ENCODE results near the gene CALY.

The CALY gene

DNA sequence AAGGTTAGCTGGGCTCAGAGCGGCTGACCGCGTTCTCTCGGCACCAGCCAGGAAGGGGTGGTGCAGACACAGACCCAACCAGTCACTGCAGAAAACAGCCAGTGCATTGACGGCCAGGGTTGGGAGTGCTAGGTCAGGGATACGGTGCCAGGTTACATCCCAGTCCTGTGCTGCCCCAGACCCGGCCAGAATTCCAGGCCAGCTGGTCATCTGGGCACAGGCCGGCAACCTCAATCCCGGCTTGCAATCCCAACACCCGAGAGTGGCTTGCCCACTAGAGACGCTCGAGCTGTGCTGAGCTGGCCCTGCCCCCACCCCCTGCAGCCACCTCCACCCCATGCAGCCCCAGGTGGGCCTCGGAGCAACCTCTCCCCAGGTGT, 14.2 kb upstream of the CALY start:
- DNase-seq, result no peak

DNA sequence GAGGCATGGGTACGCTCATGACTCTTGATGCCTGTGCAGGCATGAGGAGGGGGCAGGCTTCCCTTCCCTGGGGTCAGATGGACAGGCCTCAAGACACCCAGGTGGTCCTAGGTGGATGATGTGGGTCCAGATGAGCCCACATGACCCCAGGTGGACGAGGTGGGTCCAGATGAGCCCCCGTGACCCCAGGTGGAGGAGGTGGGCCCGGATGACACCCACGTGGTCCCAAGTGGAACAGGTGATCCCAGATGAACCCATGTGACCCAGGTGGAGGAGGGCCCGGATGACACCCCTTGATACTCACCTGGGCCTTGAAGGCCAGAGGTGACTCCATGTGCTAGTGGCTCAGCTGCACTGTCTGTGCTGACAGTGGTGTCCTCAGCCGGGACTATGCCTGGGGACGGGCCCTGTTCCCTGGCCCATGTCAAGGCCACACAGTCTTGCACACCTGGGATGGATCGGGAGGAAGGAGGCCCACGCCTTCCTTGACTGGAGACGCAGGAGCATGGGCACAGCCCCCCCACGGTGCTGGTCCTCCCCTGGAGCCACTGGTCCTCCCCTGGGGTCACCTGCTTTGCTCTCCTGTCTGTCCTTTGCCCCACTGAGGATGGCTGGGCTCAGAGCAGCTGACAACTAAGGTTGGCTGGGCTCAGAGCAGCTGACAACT, 13.7 kb upstream of the CALY start:
- no peak for DNase-seq

DNA sequence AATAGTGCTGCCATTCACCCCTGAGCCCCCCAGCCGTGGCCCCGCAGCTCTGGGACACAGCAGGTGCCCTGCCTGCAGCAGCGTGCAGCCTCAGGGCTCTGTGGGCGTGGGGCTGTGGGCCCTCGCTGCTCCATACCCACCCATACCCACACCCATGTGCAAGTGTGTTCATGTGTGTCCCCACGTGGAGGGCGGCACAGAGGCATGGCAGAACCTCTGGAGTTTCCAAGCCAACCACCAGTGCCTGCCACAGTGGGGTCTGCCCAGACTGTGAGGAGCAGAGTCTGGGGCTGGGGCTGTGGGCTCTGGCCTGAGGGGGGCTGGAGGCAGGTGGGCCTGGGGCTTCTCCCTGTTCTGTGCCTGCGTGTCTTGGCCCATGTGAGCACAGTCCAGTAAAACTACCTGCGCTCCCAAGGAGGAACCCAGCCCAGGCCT, 12.9 kb upstream of the CALY start:
- DNase-seq, result no peak

DNA sequence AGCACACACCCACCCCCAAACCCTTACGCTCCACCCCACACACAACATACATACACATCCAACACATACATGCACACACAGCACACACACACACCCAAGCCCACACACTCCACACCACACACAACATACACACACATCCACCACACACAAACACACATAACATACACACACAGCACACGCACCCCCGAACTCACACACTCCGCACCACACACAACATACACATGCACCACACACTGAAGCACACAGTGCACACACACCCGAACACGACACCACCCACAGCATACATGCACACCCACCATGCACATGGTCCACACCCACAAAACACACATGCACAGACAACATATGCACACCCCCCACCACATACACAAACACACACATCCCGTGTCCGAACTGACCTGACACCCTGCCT, 12.5 kb upstream of the CALY start:
- no peak for DNase-seq

DNA sequence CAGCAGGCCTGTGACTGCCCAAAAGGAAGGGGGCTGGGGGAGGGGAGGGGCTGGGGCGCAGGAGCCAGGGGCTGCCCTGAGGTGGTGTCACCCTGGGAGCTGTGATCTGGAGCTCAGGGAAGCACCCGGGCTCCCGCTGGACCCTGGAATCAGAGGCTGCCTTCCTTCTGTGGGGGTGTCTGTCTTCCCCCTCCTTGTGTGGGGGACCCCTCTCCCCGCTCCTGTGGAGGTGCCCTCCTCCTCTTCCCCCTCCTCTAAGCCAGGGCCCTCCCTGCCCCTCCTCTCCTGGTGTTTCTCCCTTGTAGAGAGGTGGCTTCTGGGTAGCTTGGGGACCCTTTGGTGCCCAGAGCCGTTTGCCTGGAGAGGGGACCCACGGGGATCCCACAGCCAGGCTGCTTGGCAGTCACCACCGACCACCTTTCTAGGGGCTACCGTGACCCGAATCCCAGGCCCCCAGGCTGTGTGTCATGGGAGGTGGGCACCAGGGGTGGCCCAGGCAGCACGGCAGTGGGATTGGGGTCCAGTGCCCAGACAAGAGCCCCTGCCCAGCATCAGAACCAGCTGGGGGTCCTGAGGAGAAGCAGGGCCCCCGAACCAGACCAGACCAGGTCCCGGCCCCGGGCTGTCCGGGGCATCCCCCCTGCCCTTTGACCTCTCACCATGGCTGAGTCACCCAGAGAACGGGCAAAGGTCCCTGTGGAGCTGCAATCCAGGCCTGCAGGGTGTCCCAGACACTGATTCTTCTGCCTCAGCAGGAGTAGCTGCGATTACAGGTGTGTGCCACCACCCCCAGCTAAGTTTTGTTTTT, 11.2 kb upstream of the CALY start:
- DNase-seq, result no peak

DNA sequence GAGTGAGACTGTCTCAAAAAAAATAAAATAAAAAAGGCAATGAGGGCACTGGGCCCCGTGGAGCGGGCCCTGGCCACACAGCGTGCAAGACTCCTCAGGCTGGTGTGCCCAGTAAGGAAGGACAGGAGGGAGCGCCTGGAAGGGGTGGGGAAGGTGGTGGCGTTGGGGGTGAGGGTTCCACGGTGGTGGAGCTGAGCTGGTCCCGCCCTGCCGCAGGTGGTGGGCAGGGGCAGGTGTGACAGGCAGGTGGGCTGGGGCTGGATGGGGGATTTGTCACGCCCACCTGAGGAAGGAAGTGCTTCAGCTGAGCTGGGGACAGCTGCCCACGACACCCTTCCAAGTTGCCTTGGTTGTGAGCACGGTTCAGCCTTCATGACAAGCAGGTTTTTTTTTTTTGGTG, 9.7 kb upstream of the CALY start:
- DNase-seq, result no peak

DNA sequence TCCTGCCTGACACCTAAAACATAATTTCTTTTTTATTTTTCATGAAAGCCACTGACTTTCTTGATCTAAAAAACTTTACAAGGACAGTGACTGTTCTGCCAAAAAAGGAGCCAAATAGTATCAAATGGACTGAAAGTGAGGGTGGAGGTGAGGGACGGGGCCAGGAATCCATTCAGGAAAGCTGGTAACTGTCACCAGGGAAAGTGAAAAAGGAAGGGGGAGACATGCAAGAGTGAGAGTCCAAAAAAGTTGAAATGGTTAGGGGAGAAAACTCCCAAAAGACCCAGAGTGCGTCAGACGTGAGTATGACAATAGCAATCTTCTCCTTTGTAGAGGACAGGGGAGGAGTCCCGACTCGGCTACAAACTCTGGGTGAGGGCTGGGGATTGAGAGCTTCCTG, 7.5 kb upstream of the CALY start:
- no peak for DNase-seq

DNA sequence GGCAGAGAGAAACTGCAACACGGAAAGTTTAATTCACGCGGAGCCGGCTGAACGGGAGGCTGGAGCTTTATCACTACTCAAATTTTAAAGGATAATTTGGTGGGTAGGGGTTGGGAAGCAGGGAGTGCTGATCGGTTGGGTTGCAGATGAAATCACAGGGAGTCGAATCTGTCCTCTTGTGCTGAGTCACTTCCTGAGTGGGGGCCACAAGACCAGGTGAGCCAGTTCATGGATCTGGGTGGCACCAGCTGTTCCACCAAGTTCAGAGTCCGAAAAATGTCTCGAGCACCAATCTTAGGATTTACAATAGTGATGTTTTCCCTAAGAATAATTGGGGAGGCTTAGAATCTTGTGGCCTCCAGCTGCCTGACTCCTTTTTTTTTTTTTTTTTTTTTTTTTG, 6.9 kb upstream of the CALY start:
- DNase-seq, result no peak

DNA sequence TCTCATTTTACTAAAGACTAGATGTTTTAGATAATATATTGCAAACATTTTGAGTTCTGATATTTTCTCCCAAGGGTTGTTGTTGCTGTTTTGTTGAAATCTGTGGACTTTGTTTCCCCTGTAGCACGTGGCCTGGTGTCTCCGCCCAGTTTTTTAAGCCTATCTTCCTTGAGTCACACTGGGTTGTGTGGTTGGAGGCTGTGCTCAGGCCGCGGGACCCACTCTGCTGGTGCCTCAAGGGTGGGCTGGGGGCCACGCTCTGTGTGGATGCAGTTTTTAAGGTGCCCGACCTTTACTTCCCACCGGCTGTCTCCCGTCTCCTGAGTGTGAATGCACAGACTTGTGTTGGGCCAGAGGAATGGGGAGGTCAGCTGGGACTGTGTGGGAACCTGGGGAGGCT, 6.2 kb upstream of the CALY start:
- DNase-seq, result no peak

DNA sequence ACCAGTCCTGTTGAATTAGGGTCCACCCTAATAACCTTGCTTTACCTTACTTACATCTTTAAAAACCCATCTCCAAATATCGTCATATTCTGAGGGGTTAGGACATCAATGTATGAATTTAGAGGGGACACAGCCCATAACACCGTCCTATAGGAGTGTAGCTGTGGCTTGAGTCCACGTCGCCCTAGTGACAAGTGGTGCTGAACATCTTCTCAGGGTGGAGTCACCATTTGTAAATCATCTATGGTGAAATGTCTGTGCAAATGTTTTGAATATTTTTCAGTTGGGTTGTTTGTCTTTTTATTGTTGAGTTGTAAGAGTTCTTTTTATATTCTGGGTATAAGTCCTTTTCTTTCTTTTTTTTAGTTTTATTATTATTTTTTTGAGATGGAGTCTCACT, 5.3 kb upstream of the CALY start:
- DNase-seq, result no peak

DNA sequence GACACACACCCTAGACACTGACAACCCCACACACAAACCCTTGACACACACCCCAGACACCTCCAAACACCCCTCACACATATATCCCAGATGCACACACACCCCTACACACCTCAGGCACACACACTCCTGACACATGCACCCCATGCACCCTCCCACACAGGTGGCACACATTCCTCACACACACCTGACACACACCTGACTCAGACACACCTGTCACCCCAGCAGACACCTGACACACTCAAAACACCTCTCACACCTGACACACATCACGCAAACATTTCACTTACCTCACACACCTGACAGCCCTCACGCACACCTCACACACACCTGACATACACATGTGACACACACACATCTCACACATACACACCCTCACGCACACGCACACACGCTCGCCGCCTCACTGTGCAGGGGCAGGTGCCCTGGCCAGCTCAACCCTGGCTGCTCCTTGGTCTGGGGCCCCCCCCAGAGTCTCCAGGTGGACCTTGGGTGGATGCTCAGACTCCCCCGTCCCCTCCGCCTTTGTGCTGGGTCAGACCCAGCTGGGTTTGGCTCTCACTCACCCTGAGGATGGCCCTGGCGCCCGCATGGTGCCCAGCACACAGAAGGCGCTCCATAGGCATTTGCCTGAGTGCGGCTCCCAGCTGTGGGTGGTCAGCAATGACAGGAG, 3.1 kb upstream of the CALY start:
- no peak for DNase-seq

DNA sequence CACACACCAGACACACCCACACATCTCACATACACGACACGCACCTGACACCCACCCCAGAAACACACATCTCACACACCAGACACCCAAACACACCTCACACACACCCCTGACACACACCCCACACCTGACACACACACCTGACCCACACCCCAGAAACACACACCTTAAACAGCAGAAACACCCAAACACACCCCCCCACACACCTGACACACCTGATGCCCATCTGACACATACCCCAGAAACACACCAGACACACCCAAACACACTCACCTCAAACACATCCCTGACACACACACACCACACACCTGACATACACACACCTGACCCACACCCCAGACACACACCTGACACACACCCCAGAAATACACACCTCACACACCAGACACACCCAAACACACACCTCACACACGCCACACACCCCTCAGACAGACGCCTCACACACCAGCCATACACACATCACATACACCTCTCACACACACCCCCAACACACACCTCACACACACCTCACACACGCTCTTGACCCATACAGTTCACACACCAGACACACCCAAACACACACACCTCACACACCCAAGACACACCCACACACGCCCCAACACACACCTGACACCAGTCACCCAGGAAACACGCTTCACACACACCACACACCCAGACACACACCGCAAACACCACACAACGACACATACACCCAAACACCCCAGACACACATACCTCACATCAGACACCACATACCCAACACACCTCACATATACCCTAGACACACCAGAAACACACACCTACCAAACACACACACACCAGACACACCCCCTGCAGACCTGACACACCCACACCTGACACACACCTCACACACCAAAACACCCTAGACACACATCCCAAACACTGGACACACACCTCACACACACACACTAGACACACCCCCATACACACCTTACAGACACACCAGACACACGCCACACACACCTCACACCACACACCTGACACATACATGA, 1.7 kb upstream of the CALY start:
- no peak for DNase-seq

DNA sequence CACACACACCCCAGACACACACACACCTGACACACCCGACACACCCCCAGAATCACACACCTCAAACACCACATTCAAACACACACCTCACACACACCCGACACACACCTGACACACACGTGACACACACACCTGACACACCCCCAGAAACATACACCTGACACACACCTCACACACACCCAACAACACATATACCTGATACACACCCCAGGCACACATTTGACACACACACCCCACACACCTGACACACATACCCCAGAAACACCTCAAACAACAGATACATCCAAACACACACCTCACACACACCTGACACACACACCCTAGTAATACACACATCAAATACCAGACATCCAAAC, 652 bp upstream of the CALY start:
- no peak for DNase-seq

DNA sequence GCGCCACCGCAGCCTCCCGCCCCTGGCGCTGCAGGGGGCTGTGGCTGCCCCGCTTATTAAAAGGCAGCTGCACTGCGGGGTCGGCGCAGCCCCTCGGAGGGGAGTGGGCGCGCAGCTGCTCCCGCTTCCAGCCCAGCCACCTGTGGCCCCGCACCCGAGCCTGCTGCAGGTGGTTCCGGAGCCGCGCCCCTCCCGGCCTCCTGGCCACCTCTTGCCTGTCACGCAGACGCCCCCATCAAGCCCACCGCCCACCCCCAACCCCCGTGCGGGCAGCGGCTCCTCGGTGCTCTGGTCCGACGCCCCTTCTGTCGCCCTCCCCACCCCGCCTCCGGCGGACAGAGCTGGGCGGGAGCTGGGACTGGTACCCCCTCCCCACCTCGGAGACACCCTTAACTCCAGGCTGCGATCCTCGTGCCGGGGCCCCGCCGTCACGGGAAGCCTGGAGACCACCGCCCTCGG, 549 bp downstream of the CALY start:
- no peak for DNase-seq

DNA sequence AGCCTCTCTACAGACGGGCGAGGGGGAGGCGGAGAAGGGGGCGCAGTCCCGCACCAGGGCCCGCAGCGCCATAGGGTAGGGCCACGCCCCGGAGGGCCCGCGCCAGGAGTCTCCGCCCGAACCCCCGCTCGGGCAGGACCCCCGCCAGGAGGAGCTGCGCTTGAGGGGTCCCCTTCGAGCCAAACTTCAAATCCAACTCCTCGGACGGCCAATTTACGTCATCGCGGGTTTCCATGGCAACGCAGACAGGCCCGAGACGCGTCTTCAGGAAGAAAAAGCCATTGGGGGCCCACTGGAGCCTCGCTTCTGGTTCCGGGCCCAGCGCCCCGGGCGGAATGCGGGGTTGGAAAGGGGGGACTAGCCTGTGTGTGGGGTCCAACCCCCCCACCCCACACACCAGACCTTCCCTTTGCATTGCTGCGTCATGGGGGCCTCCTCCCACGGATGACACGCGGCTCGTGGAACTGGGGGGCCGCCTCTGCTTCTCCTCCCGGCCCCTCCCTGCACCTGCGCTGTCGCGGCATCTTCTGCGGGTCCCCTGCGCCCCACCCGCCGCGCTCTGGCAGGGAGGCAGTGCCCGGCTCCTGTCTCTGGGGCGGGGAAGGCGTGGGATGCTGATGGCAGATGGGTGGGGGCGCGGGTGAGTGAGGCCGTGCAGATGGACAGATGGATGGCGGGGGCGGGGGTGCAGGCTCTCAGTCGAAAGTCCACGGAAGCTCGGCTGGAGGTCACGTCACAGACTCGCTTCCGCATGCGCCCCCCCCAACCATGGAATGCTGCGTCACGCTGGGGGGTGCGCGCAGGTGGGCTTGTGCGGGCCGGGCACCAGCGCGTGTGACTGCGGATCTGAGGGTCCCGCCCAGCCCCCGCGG, 1.2 kb downstream of the CALY start:
- DNase-seq, result peak; percentile 76

DNA sequence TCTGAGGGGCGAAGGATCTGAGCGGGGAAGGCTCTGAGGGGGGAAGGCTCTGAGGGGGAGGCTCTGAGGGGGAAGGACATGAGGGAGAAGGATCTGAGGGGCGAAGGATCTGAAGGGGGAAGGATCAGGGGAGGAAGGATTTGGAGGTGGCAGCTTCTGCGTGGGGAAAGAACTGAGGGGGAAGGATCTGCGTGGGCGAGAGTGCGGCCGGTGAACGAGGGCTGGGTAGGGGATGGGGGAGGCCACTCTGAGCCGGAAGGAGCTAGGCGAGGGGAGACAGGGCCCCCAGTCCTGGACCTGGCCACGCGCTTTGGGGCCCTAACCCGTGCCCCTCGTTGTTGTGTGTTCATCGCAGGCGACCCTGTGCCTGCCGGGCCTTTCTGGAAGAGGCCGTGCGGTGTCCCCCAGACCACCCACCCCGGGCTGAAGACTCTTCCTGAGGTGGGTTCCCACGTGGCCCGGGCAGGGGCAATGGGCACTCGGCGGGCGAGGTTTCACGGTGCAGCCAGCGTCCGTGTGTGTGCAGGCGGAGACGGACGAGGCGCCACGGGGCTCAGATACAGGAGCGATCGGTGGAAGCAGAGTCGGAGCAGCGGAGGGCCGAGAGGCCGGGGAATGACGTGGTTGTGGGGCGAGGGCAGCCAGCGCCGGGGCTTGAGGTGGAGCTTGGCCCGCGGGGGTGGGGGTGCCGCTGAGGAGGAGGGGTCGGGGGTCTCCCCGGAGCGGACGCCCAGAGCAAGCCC, 2.0 kb downstream of the CALY start:
- no peak for DNase-seq

DNA sequence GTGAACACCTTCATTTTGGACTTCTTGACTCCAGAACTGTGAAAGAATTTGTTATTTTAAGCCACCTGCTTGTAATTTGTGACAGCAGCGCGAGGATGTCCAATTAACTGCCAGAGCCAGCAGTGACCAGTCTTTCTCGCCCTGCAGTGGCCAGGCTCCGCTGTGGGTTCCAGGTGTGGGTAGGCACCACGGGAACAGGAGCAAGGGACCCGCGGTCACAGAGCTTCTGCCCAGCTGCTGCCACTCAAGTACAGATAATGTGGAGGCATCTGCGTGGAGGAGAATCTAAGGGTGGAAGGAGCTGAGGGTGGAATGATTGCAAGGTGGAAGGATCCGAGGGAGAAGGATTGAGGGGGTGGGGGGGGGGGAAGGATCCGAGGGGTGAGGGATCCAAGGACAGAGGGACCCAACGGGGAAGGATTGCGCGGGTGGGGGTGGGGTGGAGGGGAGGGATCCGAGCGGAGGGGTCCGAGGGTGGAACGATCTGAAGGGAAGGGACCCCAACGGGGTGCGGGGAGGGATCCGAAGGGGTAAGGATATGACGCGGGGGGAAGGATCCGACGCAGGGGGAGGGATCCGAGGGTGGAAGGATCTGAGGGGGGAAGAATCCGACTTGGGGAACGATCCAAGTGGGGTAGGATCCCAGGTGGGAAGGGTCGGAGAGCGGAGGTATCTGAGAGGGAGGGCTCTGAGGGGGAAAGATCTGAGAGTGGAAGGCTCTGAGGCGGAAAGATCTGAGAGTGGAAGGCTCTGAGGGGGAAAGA, 3.6 kb downstream of the CALY start:
- no peak for DNase-seq

DNA sequence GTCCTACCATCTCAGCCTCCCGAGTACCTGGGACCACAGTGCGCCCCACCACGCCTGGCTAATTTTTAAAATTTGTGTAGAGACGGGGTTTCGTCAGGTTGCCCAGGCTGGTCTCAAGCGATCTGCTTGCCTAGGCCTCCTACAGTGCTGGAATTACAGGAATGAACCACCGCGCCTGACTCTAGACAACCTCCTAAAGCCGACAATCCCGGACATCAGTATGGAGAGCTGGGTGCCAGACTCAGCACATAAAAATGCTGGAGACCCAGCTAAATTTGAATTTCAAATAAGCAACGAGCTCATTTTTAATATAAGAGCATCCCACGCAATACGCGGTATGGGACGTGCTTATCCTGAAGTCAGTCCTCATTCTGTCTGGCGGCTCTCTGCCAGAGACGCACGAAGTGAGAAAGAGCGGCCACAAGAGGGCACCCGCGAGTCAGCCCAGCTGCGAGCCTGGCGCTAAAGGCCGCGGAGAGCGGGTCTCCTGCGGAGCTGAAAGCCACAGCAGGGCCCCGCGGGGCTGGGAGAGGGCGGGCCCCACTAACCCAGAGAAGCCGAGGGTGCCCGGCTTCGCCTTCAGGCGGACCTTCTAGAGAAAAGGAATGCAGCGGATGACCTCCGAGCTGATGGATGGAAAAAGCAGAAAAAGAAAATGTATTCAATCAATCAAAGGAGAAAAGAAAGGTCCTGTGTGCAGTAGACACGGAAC, 7.0 kb downstream of the CALY start:
- DNase-seq, result peak; percentile 89
